Measurements from ENCODE around the gene SLC25A22.

SLC25A22 gene

GRCh38 chr11:824292-824880 is 26.3 kb upstream of the SLC25A22 start:
- TF ChIP-seq EGR1 (IDR thresholded peaks at IDR 0.05), result no peak
- TF ChIP-seq NFIC (IDR thresholded peaks at IDR 0.05), result no peak
- TF ChIP-seq RAD21 (IDR thresholded peaks at IDR 0.05; ENCODE audit: low read depth), result no peak
- TF ChIP-seq CEBPB (IDR thresholded peaks at IDR 0.05), result no peak
- TF ChIP-seq TEAD4 (IDR thresholded peaks at IDR 0.05), result no peak
- no peak for TF ChIP-seq MAX (IDR thresholded peaks at IDR 0.05)

- TF ChIP-seq NFIC (IDR thresholded peaks at IDR 0.05) (no peak), CEBPB (IDR thresholded peaks at IDR 0.05) (no peak), TAF1 (IDR thresholded peaks at IDR 0.05; ENCODE audit: low read depth) (no peak), YY1 (IDR thresholded peaks at IDR 0.05; ENCODE audit: low read depth) (no peak), FOXM1 (IDR thresholded peaks at IDR 0.05; ENCODE audit: borderline replicate concordance, low read depth) (no peak), TEAD4 (IDR thresholded peaks at IDR 0.05) (no peak), RAD21 (IDR thresholded peaks at IDR 0.05; ENCODE audit: low read depth) (no peak), EGR1 (IDR thresholded peaks at IDR 0.05) (no peak), REST (IDR thresholded peaks at IDR 0.05; ENCODE audit: low read depth) (no peak), USF1 (IDR thresholded peaks at IDR 0.05) (no peak), MAX (IDR thresholded peaks at IDR 0.05) (no peak), CREB1 (IDR thresholded peaks at IDR 0.05; ENCODE audit: low read depth) (no peak), EP300 (IDR thresholded peaks at IDR 0.05; ENCODE audit: borderline replicate concordance) (no peak), TCF12 (IDR thresholded peaks at IDR 0.05; ENCODE audit: low read depth) (no peak), ZBTB7A (IDR thresholded peaks at IDR 0.05; ENCODE audit: low read depth) (no peak)
Measured at GRCh38 chr11:823441-824291, 25.6 kb upstream of the SLC25A22 start.

- TF ChIP-seq MAX (IDR thresholded peaks at IDR 0.05) (no peak), FOXM1 (IDR thresholded peaks at IDR 0.05; ENCODE audit: borderline replicate concordance, low read depth) (no peak), EGR1 (IDR thresholded peaks at IDR 0.05) (no peak), USF1 (IDR thresholded peaks at IDR 0.05) (no peak), CREB1 (IDR thresholded peaks at IDR 0.05; ENCODE audit: low read depth) (no peak)
Measured at GRCh38 chr11:821512-822371, 23.7 kb upstream of the SLC25A22 start.

- TF ChIP-seq EGR1 (IDR thresholded peaks at IDR 0.05) (no peak), TCF12 (IDR thresholded peaks at IDR 0.05; ENCODE audit: low read depth) (peak; percentile 53; the same call in 1 of the 2 replicates), NFIC (IDR thresholded peaks at IDR 0.05) (peak; percentile 59), CREB1 (IDR thresholded peaks at IDR 0.05; ENCODE audit: low read depth) (no peak), REST (IDR thresholded peaks at IDR 0.05; ENCODE audit: low read depth) (no peak), CEBPB (IDR thresholded peaks at IDR 0.05) (peak; percentile 89), TEAD4 (IDR thresholded peaks at IDR 0.05) (peak; percentile 81), MAX (IDR thresholded peaks at IDR 0.05) (peak; percentile 24; the same call in 1 of the 2 replicates)
Measured at GRCh38 chr11:820655-821511, 22.8 kb upstream of the SLC25A22 start.
